Measurements from ENCODE around the gene WSB1. TPM values are rescaled to one million over a fixed set of nuclear protein-coding genes. Genes with fewer than 3 reads are reported as not detected.

WSB1 gene
- total and polyA plus RNA-seq, 10 of the 15 experiments (the other 5 are each of a cell fraction or from before 2014, with no cell fraction given): 26.6 to 458 (median 101) TPM

GRCh38 chr17:27362909-27363308 lies 69.0 kb downstream of the WSB1 start:
- DNase-seq (ENCODE audit: low read depth, low spot score) (no peak), FAIRE-seq (no peak), ATAC-seq (no peak)
- ChIA-PET POLR2A (interaction anchor here (0.5 kb wide), 1 partner anchor 43 kb away, joined by 13 read pairs; no protein-coding TSS in a partner anchor), SMC1A (ENCODE audit: uncharacterized antibody, unreplicated experiment) (interaction anchor here (1.3 kb wide), 1 partner anchor 236 kb away, joined by 3 read pairs; no protein-coding TSS in a partner anchor), RAD21 (ENCODE audit: unreplicated experiment) (no interaction called here), CTCF (interaction anchor here (1.8 to 6.6 kb wide), 2 partner anchors 9 to 239 kb away, joined by 4 to 39 read pairs; no protein-coding TSS in a partner anchor)
- Histone ChIP-seq H4K20me1 (ENCODE audit: control insufficient read depth, insufficient read depth) (no peaks in the 10 kb centered on the region), H3K9me3 (replicated peaks; ENCODE audit: control insufficient read depth, insufficient read depth, low read length) (no peaks in the 10 kb centered on the region; the same call in 2 of the 3 replicates), H3K79me2 (ENCODE audit: control insufficient read depth, insufficient read depth, low read length) (no peaks in the 10 kb centered on the region), H3K4me3 (no peak overlapping the region), H3K27ac (ENCODE audit: control insufficient read depth, insufficient read depth) (no peak overlapping the region), H3K4me1 (ENCODE audit: control insufficient read depth, insufficient read depth, low read length) (no peaks in the 10 kb centered on the region), H3K9ac (ENCODE audit: control insufficient read depth, insufficient read depth, low read length) (no peak overlapping the region), H3K27me3 (replicated peaks in 1 of 2; ENCODE audit: control insufficient read depth in 2 of 2, insufficient read depth in 2 of 2, low read length in 1 of 2) (no peaks in the 10 kb centered on the region), H2AFZ (ENCODE audit: control insufficient read depth, low read depth, low read length) (no peak overlapping the region), H3K36me3 (ENCODE audit: control insufficient read depth in 2 of 2, insufficient read depth in 2 of 2, low read length in 1 of 2) (no peaks in the 10 kb centered on the region), H3K4me2 (ENCODE audit: control insufficient read depth, insufficient read depth) (no peak overlapping the region)
- no peak for TF ChIP-seq RBBP5 (conservative IDR thresholded peaks at IDR 0.05)
- 45% methylated on average over 7 of the region's 7 CpGs for WGBS (ENCODE audit: insufficient coverage, insufficient replicate concordance, low lambda C conversion rate, missing lambda C conversion rate)
- intact Hi-C loops (cut with micrococcal nuclease; ENCODE audit: unreplicated experiment) (no loop called here), in situ Hi-C loops (cut with MboI) (loop anchor here (5.0 kb wide), 1 partner anchor 34 kb away; no protein-coding TSS in a partner anchor)
- no TSS peak for BruUV-seq (replicated peaks)

- DNase-seq (ENCODE audit: low read depth, low spot score): no peak
- Histone ChIP-seq H3K4me1 (ENCODE audit: control insufficient read depth, insufficient read depth, low read length) (no peaks in the 10 kb centered on the region), H3K4me3 (no peak overlapping the region), H3K9me3 (replicated peaks; ENCODE audit: control insufficient read depth, insufficient read depth, low read length) (no peaks in the 10 kb centered on the region; the same call in 2 of the 3 replicates), H3K36me3 (ENCODE audit: control insufficient read depth in 2 of 2, insufficient read depth in 2 of 2, low read length in 1 of 2) (no peaks in the 10 kb centered on the region), H2AFZ (ENCODE audit: control insufficient read depth, low read depth, low read length) (no peak overlapping the region), H3K4me2 (ENCODE audit: control insufficient read depth, insufficient read depth) (no peak overlapping the region), H4K20me1 (ENCODE audit: control insufficient read depth, insufficient read depth) (no peaks in the 10 kb centered on the region), H3K79me2 (ENCODE audit: control insufficient read depth, insufficient read depth, low read length) (no peaks in the 10 kb centered on the region), H3K27ac (ENCODE audit: control insufficient read depth, insufficient read depth) (no peak overlapping the region), H3K9ac (ENCODE audit: control insufficient read depth, insufficient read depth, low read length) (no peak overlapping the region), H3K27me3 (replicated peaks in 1 of 2; ENCODE audit: control insufficient read depth in 2 of 2, insufficient read depth in 2 of 2, low read length in 1 of 2) (no peaks in the 10 kb centered on the region)
- FAIRE-seq: no peak
- SMC1A ChIA-PET (ENCODE audit: uncharacterized antibody, unreplicated experiment): interaction anchor here (1.3 kb wide), 1 partner anchor 236 kb away, joined by 3 read pairs; no protein-coding TSS in a partner anchor
- CTCF ChIA-PET: interaction anchor here (1.8 to 6.6 kb wide), 2 partner anchors 9 to 238 kb away, joined by 4 to 39 read pairs; no protein-coding TSS in a partner anchor
- WGBS (ENCODE audit: insufficient coverage, insufficient replicate concordance, low lambda C conversion rate, missing lambda C conversion rate): 2% methylated on average over 3 of the region's 3 CpGs
- POLR2A ChIA-PET: no interaction called here
- no TSS peak for BruUV-seq (replicated peaks)
- in situ Hi-C loops (cut with MboI) (loop anchor here (5.0 kb wide), 1 partner anchor 34 kb away; no protein-coding TSS in a partner anchor), intact Hi-C loops (cut with micrococcal nuclease; ENCODE audit: unreplicated experiment) (no loop called here)
- RAD21 ChIA-PET (ENCODE audit: unreplicated experiment): no interaction called here
- no peak for ATAC-seq
- TF ChIP-seq, protein P1, sequence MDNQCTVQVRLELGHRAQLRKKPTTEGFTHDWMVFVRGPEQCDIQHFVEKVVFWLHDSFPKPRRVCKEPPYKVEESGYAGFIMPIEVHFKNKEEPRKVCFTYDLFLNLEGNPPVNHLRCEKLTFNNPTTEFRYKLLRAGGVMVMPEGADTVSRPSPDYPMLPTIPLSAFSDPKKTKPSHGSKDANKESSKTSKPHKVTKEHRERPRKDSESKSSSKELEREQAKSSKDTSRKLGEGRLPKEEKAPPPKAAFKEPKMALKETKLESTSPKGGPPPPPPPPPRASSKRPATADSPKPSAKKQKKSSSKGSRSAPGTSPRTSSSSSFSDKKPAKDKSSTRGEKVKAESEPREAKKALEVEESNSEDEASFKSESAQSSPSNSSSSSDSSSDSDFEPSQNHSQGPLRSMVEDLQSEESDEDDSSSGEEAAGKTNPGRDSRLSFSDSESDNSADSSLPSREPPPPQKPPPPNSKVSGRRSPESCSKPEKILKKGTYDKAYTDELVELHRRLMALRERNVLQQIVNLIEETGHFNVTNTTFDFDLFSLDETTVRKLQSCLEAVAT (IDR thresholded peaks at IDR 0.05): no peak
- TF ChIP-seq TCF3 (IDR thresholded peaks at IDR 0.05; ENCODE audit: borderline replicate concordance, insufficient read depth, low read depth, low read length) (no peak), RFX5 (IDR thresholded peaks at IDR 0.05; ENCODE audit: low read depth, low read length) (no peak), CBX5 (IDR thresholded peaks at IDR 0.05; ENCODE audit: low read depth) (no peak), POLR2A (IDR thresholded peaks at IDR 0.05; ENCODE audit: low read depth, low read length) (no peak), CEBPB (IDR thresholded peaks at IDR 0.05; ENCODE audit: borderline replicate concordance in 1 of 2, low read depth in 2 of 2, low read length in 2 of 2) (no peak), ZNF24 (IDR thresholded peaks at IDR 0.05) (no peak), SREBF2 (IDR thresholded peaks at IDR 0.05; ENCODE audit: low read length) (no peak), ESRRA (IDR thresholded peaks at IDR 0.05; ENCODE audit: low read length) (no peak)
- TF ChIP-seq, protein P2, sequence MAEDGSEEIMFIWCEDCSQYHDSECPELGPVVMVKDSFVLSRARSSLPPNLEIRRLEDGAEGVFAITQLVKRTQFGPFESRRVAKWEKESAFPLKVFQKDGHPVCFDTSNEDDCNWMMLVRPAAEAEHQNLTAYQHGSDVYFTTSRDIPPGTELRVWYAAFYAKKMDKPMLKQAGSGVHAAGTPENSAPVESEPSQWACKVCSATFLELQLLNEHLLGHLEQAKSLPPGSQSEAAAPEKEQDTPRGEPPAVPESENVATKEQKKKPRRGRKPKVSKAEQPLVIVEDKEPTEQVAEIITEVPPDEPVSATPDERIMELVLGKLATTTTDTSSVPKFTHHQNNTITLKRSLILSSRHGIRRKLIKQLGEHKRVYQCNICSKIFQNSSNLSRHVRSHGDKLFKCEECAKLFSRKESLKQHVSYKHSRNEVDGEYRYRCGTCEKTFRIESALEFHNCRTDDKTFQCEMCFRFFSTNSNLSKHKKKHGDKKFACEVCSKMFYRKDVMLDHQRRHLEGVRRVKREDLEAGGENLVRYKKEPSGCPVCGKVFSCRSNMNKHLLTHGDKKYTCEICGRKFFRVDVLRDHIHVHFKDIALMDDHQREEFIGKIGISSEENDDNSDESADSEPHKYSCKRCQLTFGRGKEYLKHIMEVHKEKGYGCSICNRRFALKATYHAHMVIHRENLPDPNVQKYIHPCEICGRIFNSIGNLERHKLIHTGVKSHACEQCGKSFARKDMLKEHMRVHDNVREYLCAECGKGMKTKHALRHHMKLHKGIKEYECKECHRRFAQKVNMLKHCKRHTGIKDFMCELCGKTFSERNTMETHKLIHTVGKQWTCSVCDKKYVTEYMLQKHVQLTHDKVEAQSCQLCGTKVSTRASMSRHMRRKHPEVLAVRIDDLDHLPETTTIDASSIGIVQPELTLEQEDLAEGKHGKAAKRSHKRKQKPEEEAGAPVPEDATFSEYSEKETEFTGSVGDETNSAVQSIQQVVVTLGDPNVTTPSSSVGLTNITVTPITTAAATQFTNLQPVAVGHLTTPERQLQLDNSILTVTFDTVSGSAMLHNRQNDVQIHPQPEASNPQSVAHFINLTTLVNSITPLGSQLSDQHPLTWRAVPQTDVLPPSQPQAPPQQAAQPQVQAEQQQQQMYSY (CRISPR knock-in tag; IDR thresholded peaks at IDR 0.05): no peak
Observed at GRCh38 chr17:27363326-27363725, 69.4 kb downstream of the WSB1 start.

All from GM12878 (cell line).